GM18508 (cell line): Measurements from ENCODE around the gene ZKSCAN3.
"Not testable (repeated sequence)": the region's sequence is repeated elsewhere in the genome, so short reads cannot be mapped to it uniquely, and the experiment has no call there.

ENCODE experiments used
- ATAC-seq: cut with Tn5 transposase; IDR thresholded peaks from one replicate; pipeline ENCODE4 v1.9.1; 2021; ENCODE audit warnings: moderate number of reproducible peaks; ENCODE audit not compliant: insufficient read depth, unreplicated experiment

The ZKSCAN3 gene

GRCh38 chr6:28349892-28350737 lies at the start of gene ZKSCAN3:
Gene ZKSCAN3, plus strand, starts transcription at chr6:28349947. Its CDS starts 9,640 bp downstream, at chr6:28359587.
- ATAC-seq, result peak; percentile 82

- ATAC-seq, result peak; percentile 89
Observed at GRCh38 chr6:28303570-28303969, 46.2 kb upstream of the ZKSCAN3 start.

GRCh38 chr6:28306363-28306762 lies 43.4 kb upstream of the ZKSCAN3 start:
- not testable (repeated sequence) for ATAC-seq

- no peak for ATAC-seq
Observed at GRCh38 chr6:28311139-28311823, 38.5 kb upstream of the ZKSCAN3 start.

GRCh38 chr6:28312939-28313338 lies 36.8 kb upstream of the ZKSCAN3 start:
- no peak for ATAC-seq

- no peak for ATAC-seq
Observed at GRCh38 chr6:28315628-28316027, 34.1 kb upstream of the ZKSCAN3 start.

- not testable (repeated sequence) for ATAC-seq
Observed at GRCh38 chr6:28317866-28318265, 31.9 kb upstream of the ZKSCAN3 start.

GRCh38 chr6:28322661-28323060 lies 27.1 kb upstream of the ZKSCAN3 start:
- no peak for ATAC-seq

GRCh38 chr6:28323813-28324424 lies 25.8 kb upstream of the ZKSCAN3 start:
- no peak for ATAC-seq

GRCh38 chr6:28326371-28326948 lies 23.3 kb upstream of the ZKSCAN3 start:
- no peak for ATAC-seq

GRCh38 chr6:28330041-28330440 lies 19.7 kb upstream of the ZKSCAN3 start:
- no peak for ATAC-seq

- no peak for ATAC-seq
Observed at GRCh38 chr6:28333047-28333446, 16.7 kb upstream of the ZKSCAN3 start.

GRCh38 chr6:28333599-28334018 lies 16.1 kb upstream of the ZKSCAN3 start:
- no peak for ATAC-seq

- ATAC-seq, result no peak
Observed at GRCh38 chr6:28334286-28335039, 15.3 kb upstream of the ZKSCAN3 start.

- no peak for ATAC-seq
Observed at GRCh38 chr6:28335040-28335563, 14.6 kb upstream of the ZKSCAN3 start.

- ATAC-seq, result peak; percentile 79
Observed at GRCh38 chr6:28335564-28336283, 14.0 kb upstream of the ZKSCAN3 start, which contains the start of gene ZSCAN31. Gene ZSCAN31, minus strand, starts transcription at chr6:28336148. Its CDS starts 6,465 bp downstream, at chr6:28329683.

GRCh38 chr6:28336284-28337120 lies 13.2 kb upstream of the ZKSCAN3 start:
- ATAC-seq, result no peak

- no peak for ATAC-seq
Observed at GRCh38 chr6:28337121-28337520, 12.6 kb upstream of the ZKSCAN3 start.
